GM12878 (cell line): ENCODE data around the gene STRA6. TPM values are rescaled to one million over a fixed set of nuclear protein-coding genes. Genes with fewer than 3 reads are reported as not detected.

Source experiments
- ATAC-seq: fragments of 200-7000 bp; cut with Tn5 transposase; 3 replicates; pipeline ENCODE4 v1.9.1; 2020; ENCODE audit warnings: mild to moderate bottlenecking, moderate library complexity
- BruUV-seq: library from RNA; stranded (reverse); fragments of 400-500 nt; replicated peaks from 2 replicates; lab custom pipeline; 2021; lab: Mats Ljungman, UMichigan
- CTCF ChIA-PET: fragments of 300-600 bp; sonication (Branson Sonifier 250); formaldehyde crosslinking; extraction: SDS; loops from one replicate; lab custom pipeline; 2021; ENCODE audit warnings: inconsistent platforms; lab: Yijun Ruan, JAX
- POLR2A ChIA-PET: fragments of 350-600 bp; formaldehyde crosslinking; extraction: SDS; loops from one replicate; lab custom pipeline; 2021; ENCODE audit warnings: inconsistent platforms; lab: Charles Lee
- RAD21 ChIA-PET: fragments of 300-600 bp; sonication (Branson Sonifier 250); formaldehyde crosslinking; loops from one replicate; lab custom pipeline; 2023; ENCODE audit warnings: antibody characterized with exemption; ENCODE audit not compliant: unreplicated experiment; lab: Charles Lee
- SMC1A ChIA-PET: fragments of 300-600 bp; sonication (Branson Sonifier 250); formaldehyde crosslinking; loops from one replicate; lab custom pipeline; 2023; ENCODE audit not compliant: unreplicated experiment, uncharacterized antibody; lab: Charles Lee
- DNase-seq: peaks from one replicate; pipeline ENCODE4 v3.0.0-alpha.2; 2011; ENCODE audit warnings: low read depth, low spot score
- FAIRE-seq: peaks from 3 replicates; lab custom pipeline; 2011; peaks lifted over from hg19 to GRCh38; lab: Jason Lieb, UNC
- H2AFZ ChIP-seq: 2 replicates; pipeline ENCODE4 v1.6.0; 2011; ENCODE audit warnings: low read depth, low read length, control low read depth; ENCODE audit not compliant: control insufficient read depth
- H3K27ac ChIP-seq: 2 replicates; pipeline ENCODE4 v1.5.1; 2011; ENCODE audit warnings: control low read depth; ENCODE audit not compliant: control insufficient read depth, insufficient read depth
- H3K27me3 ChIP-seq, 2 experiments: replicated peaks in 1 of 2; 2 replicates each; pipeline versions ENCODE4 v1.6.0 to v1.6.1; 2011; ENCODE audit warnings: low read length in 1 of 2; ENCODE audit not compliant: control insufficient read depth in 2 of 2, insufficient read depth in 2 of 2
- H3K36me3 ChIP-seq, 2 experiments: 2 replicates each; pipeline ENCODE4 v1.5.1; 2011; ENCODE audit warnings: low read length in 1 of 2; ENCODE audit not compliant: control insufficient read depth in 2 of 2, insufficient read depth in 2 of 2
- H3K4me1 ChIP-seq: 2 replicates; pipeline ENCODE4 v1.6.1; 2011; ENCODE audit warnings: mild to moderate bottlenecking, low read length, moderate library complexity, mixed read lengths; ENCODE audit not compliant: control insufficient read depth, insufficient read depth
- H3K4me2 ChIP-seq: 2 replicates; pipeline ENCODE4 v1.6.0; 2011; ENCODE audit warnings: control low read depth; ENCODE audit not compliant: control insufficient read depth, insufficient read depth
- H3K4me3 ChIP-seq: fragments of 200-600 bp; sonication (generic); 2 replicates; pipeline ENCODE4 v1.5.1; 2016
- H3K79me2 ChIP-seq: 2 replicates; pipeline ENCODE4 v1.6.0; 2011; ENCODE audit warnings: low read length; ENCODE audit not compliant: control insufficient read depth, insufficient read depth
- H3K9ac ChIP-seq: 2 replicates; pipeline ENCODE4 v1.8.0; 2011; ENCODE audit warnings: low read length, control low read depth, mixed read lengths; ENCODE audit not compliant: control insufficient read depth, insufficient read depth
- H3K9me3 ChIP-seq: replicated peaks from 3 replicates; pipeline ENCODE4 v1.5.1; 2011; ENCODE audit warnings: mild to moderate bottlenecking, low read length; ENCODE audit not compliant: control insufficient read depth, insufficient read depth
- H4K20me1 ChIP-seq: 2 replicates; pipeline ENCODE4 v1.6.0; 2011; ENCODE audit not compliant: control insufficient read depth, insufficient read depth
- ATF3 ChIP-seq: IDR thresholded peaks from 2 replicates; pipeline ENCODE4 v1.6.1; 2011; ENCODE audit warnings: low read depth, mild to moderate bottlenecking, low read length, moderate library complexity, borderline replicate concordance; ENCODE audit errors: extremely low read depth
- ATF7 ChIP-seq: fragments of 450-650 bp; IDR thresholded peaks from 2 replicates; pipeline ENCODE4 v1.6.1; 2016; ENCODE audit warnings: low read depth, mild to moderate bottlenecking
- BCL11A ChIP-seq: IDR thresholded peaks from 2 replicates; pipeline ENCODE4 v1.6.1; 2011; ENCODE audit warnings: low read depth, low read length
- E2F4 ChIP-seq: IDR thresholded peaks from 2 replicates; pipeline ENCODE4 v1.6.1; 2012; ENCODE audit warnings: low read depth, low read length, improper control_type of control experiment
- KDM1A ChIP-seq: fragments of 200-600 bp; sonication (generic); IDR thresholded peaks from 2 replicates; pipeline ENCODE4 v1.6.1; 2016; ENCODE audit warnings: borderline replicate concordance
- NBN ChIP-seq: fragments of 450-650 bp; IDR thresholded peaks from 2 replicates; pipeline ENCODE4 v1.6.1; 2016
- NFYA ChIP-seq: IDR thresholded peaks from 2 replicates; pipeline ENCODE4 v1.6.1; 2011; ENCODE audit warnings: low read depth, mild to moderate bottlenecking, low read length, improper control_type of control experiment, borderline replicate concordance
- NR2F1 ChIP-seq: fragments of 450-650 bp; conservative IDR thresholded peaks from 2 replicates; pipeline ENCODE4 v1.6.1; 2017; ENCODE audit warnings: mild to moderate bottlenecking
- NRF1 ChIP-seq: conservative IDR thresholded peaks from 2 replicates; pipeline ENCODE4 v1.6.1; 2011; ENCODE audit warnings: mild to moderate bottlenecking, low read depth, low read length, improper control_type of control experiment
- POLR2A ChIP-seq: IDR thresholded peaks from 2 replicates; pipeline ENCODE4 v1.6.1; 2011; ENCODE audit warnings: low read depth, mild to moderate bottlenecking, low read length
- POLR2AphosphoS2 ChIP-seq: IDR thresholded peaks from 2 replicates; pipeline ENCODE4 v1.6.1; 2011; ENCODE audit warnings: low read depth, mild to moderate bottlenecking, low read length, improper control_type of control experiment, moderate library complexity
- SIN3A ChIP-seq: IDR thresholded peaks from 2 replicates; pipeline ENCODE4 v1.6.1; 2012; ENCODE audit warnings: low read depth, low read length, improper control_type of control experiment
- ZNF384 ChIP-seq: IDR thresholded peaks from 2 replicates; pipeline ENCODE4 v1.6.1; 2012; ENCODE audit warnings: low read depth, mild to moderate bottlenecking, low read length, improper control_type of control experiment, borderline replicate concordance
- WGBS: methylation state at CpG from one replicate; pipeline ENCODE4 v1.1.6; 2016; ENCODE audit warnings: low lambda C conversion rate; ENCODE audit not compliant: insufficient replicate concordance, insufficient coverage; ENCODE audit errors: missing lambda C conversion rate; 5-methylcytosine and 5-hydroxymethylcytosine counted together
- in situ Hi-C: fragments of 300-500 bp; cut with MboI; formaldehyde crosslinking; loops from 9 replicates; pipeline ENCODE4 v1.14.3; 2018; ENCODE audit warnings: mixed read lengths
- intact Hi-C: fragments of 100-400 bp; cut with micrococcal nuclease; formaldehyde crosslinking; loops from one replicate; pipeline ENCODE4 v1.14.2; 2022; ENCODE audit not compliant: unreplicated experiment
- polyA plus RNA-seq, 11 experiments: library from polyadenylated mRNA; depleted of rRNA in 4 of 11; unstranded in 6 of 11; stranded (reverse) in 5 of 11; fragments of >200 nt; fragmentation: Nextera tagmentation in 4 of 11; fragmentation: Illumina TruSeq in 1 of 11; extraction: Ambion mirVana in 4 of 11; extraction: Trizol in 1 of 11; gene quantifications; 1 replicate in 1 of 11; 2 replicates in 10 of 11; pipeline versions ENCODE4 v1.2.1 to v1.2.3, GENCODE V29; 2011 to 2016; ENCODE audit warnings: inconsistent platforms in 2 of 11, missing spikeins in 2 of 11, low read depth in 1 of 11
- total RNA-seq, 4 experiments: library from RNA; depleted of rRNA in 3 of 4; stranded (reverse); fragments of >200 nt in 3 of 4; fragmentation: Illumina TruSeq in 1 of 4; extraction: Trizol in 1 of 4; gene quantifications; 2 replicates each; pipeline versions ENCODE4 v1.2.1 to v1.2.3, GENCODE V29; 2013 to 2021
- TF ChIP-seq, protein P1 (sequence below): fragments of 450-650 bp; IDR thresholded peaks from 2 replicates; pipeline ENCODE4 v1.6.1; 2018; ENCODE audit warnings: borderline replicate concordance, mild to moderate bottlenecking; ENCODE audit not compliant: partially characterized antibody

STRA6 gene
- total and polyA plus RNA-seq, 10 of the 15 experiments (the other 5 are each of a cell fraction or from before 2014, with no cell fraction given): 0.31 to 10.8 (median 5.8) TPM

DNA sequence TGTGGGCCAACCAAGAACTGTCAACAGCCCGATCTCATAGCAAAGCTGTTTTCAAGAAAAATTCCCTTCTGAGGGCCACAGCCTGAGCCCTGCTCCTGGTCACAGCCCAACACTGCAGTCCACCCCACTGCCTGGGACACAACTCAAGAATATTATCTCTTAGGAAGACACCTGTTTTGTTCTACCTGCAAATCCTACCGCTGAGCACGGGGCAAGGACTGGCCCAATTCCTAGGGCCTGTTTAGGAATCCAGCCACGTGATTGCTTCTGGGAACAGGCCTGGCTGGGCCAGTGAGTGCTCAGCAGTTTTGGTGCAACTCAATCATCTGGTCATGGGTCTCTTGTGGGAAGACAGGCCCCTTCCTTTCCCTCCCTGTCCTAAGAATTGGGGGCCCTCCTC is 63.9 kb downstream of the STRA6 start (continued):
- TF ChIP-seq NBN (no peak), ATF7 (no peak)

DNA sequence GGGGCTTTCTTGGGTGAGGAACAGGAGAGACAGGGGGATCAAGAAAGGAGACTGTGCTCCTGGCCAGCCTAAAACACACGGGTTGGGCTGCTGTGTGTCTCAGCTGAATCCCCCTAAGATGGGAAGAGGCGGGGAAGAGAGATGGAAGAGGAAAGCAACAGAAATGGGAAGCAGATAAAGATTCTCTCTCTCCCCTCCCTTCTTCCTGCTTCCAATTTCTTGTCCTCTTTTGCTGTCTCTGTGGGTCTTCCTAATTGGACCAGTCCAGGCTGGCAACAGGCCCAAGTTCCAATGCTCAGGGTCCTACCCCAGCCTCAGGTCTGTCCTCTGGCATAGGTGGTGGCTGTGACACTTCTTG is 65.1 kb downstream of the STRA6 start:
- in situ Hi-C loops (no loop called here), intact Hi-C loops (no loop called here)
- Histone ChIP-seq H3K27ac (no peak overlapping the region), H3K4me1 (peaks cover 10% of the 10 kb centered on the region), H2AFZ (no peak overlapping the region), H3K27me3 (peaks cover 15 to 23% of the 10 kb centered on the region in 2 experiments), H4K20me1 (no peaks in the 10 kb centered on the region), H3K9me3 (no peaks in the 10 kb centered on the region; the same call in 2 of the 3 replicates), H3K4me3 (no peak overlapping the region), H3K36me3 (no peaks in the 10 kb centered on the region), H3K9ac (no peak overlapping the region), H3K4me2 (no peak overlapping the region), H3K79me2 (no peaks in the 10 kb centered on the region)
- DNase-seq: no peak
- ChIA-PET RAD21 (no interaction called here), SMC1A (no interaction called here), POLR2A (no interaction called here), CTCF (interaction anchor here (1.5 kb wide), 1 partner anchor 9 kb away, joined by 7 read pairs; no protein-coding TSS in a partner anchor)
- BruUV-seq: no TSS peak
- no peak for FAIRE-seq
- no peak for ATAC-seq
- WGBS: 95% methylated on average over 2 of the region's 2 CpGs
- no peak for TF ChIP-seq KDM1A
- no peak for TF ChIP-seq NR2F1
- TF ChIP-seq POLR2A: no peak
- TF ChIP-seq POLR2AphosphoS2: no peak
- TF ChIP-seq, protein P1, sequence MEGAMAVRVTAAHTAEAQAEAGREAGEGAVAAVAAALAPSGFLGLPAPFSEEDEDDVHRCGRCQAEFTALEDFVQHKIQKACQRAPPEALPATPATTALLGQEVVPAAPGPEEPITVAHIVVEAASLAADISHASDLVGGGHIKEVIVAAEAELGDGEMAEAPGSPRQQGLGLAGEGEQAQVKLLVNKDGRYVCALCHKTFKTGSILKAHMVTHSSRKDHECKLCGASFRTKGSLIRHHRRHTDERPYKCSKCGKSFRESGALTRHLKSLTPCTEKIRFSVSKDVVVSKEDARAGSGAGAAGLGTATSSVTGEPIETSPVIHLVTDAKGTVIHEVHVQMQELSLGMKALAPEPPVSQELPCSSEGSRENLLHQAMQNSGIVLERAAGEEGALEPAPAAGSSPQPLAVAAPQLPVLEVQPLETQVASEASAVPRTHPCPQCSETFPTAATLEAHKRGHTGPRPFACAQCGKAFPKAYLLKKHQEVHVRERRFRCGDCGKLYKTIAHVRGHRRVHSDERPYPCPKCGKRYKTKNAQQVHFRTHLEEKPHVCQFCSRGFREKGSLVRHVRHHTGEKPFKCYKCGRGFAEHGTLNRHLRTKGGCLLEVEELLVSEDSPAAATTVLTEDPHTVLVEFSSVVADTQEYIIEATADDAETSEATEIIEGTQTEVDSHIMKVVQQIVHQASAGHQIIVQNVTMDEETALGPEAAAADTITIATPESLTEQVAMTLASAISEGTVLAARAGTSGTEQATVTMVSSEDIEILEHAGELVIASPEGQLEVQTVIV: no peak
- TF ChIP-seq ZNF384: no peak
- no peak for TF ChIP-seq ATF3
- no peak for TF ChIP-seq NRF1
- TF ChIP-seq NFYA: no peak
- TF ChIP-seq SIN3A: no peak
- TF ChIP-seq BCL11A: no peak
- no peak for TF ChIP-seq E2F4
